KBM-7 (cell line): ENCODE results near the gene SPATA20.

Experiments
- DNase-seq: peaks from one replicate; pipeline ENCODE4 v3.0.0-alpha.2; 2015
- in situ Hi-C: fragments of 300-500 bp; cut with MboI; formaldehyde crosslinking; loops from 2 replicates; pipeline ENCODE4 v1.14.3; 2020; ENCODE audit warnings: low sequenced_read_pairs, low pct_unique_long_range_greater_than_20kb, mixed read lengths

The SPATA20 gene

GRCh38 chr17:50570032-50570431 is 23.1 kb downstream of the SPATA20 start:
- in situ Hi-C loops = no loop called here

GRCh38 chr17:50570528-50570927 is 23.6 kb downstream of the SPATA20 start:
- no peak for DNase-seq
- in situ Hi-C loops = no loop called here

More at GRCh38 chr17:50570032-50570431, 23.1 kb downstream of the SPATA20 start:
- DNase-seq = no peak

- DNase-seq = no peak
- in situ Hi-C loops = no loop called here
Observed at GRCh38 chr17:50571681-50572080, 24.7 kb downstream of the SPATA20 start.

GRCh38 chr17:50572541-50572940 is 25.6 kb downstream of the SPATA20 start:
- in situ Hi-C loops = no loop called here
- DNase-seq = no peak

- no peak for DNase-seq
- in situ Hi-C loops = no loop called here
Observed at GRCh38 chr17:50573866-50574611, 27.1 kb downstream of the SPATA20 start.

- no peak for DNase-seq
- in situ Hi-C loops = no loop called here
Observed at GRCh38 chr17:50575581-50576210, 28.7 kb downstream of the SPATA20 start.

- in situ Hi-C loops = no loop called here
- DNase-seq = no peak
Observed at GRCh38 chr17:50576864-50577263, 29.9 kb downstream of the SPATA20 start.

GRCh38 chr17:50577451-50577954 is 30.5 kb downstream of the SPATA20 start:
- in situ Hi-C loops = no loop called here
- DNase-seq = no peak

- in situ Hi-C loops = no loop called here
- no peak for DNase-seq
Observed at GRCh38 chr17:50578173-50578572, 31.2 kb downstream of the SPATA20 start.

GRCh38 chr17:50579399-50579798 is 32.4 kb downstream of the SPATA20 start:
- in situ Hi-C loops = no loop called here
- no peak for DNase-seq

- in situ Hi-C loops = no loop called here
Observed at GRCh38 chr17:50580646-50581045, 33.7 kb downstream of the SPATA20 start.

GRCh38 chr17:50581316-50581715 is 34.3 kb downstream of the SPATA20 start:
- DNase-seq = no peak
- in situ Hi-C loops = no loop called here

More at GRCh38 chr17:50580646-50581045, 33.7 kb downstream of the SPATA20 start:
- DNase-seq = no peak

GRCh38 chr17:50582741-50583140 is 35.8 kb downstream of the SPATA20 start:
- in situ Hi-C loops = no loop called here
- no peak for DNase-seq

- in situ Hi-C loops = no loop called here
- DNase-seq = no peak
Observed at GRCh38 chr17:50583641-50584040, 36.7 kb downstream of the SPATA20 start.

GRCh38 chr17:50584116-50584515 is 37.1 kb downstream of the SPATA20 start:
- no peak for DNase-seq
- in situ Hi-C loops = no loop called here

GRCh38 chr17:50584749-50585148 is 37.8 kb downstream of the SPATA20 start:
- in situ Hi-C loops = no loop called here
- DNase-seq = no peak

GRCh38 chr17:50585346-50585745 is 38.4 kb downstream of the SPATA20 start:
- DNase-seq = no peak
- in situ Hi-C loops = no loop called here

GRCh38 chr17:50585891-50586290 is 38.9 kb downstream of the SPATA20 start:
- in situ Hi-C loops = no loop called here
- DNase-seq = no peak

- DNase-seq = no peak
- in situ Hi-C loops = no loop called here
Observed at GRCh38 chr17:50586421-50587247, 39.7 kb downstream of the SPATA20 start.

- in situ Hi-C loops = no loop called here
- no peak for DNase-seq
Observed at GRCh38 chr17:50587571-50587970, 40.6 kb downstream of the SPATA20 start.
